Activated B cell treated with CpG ODN at 0.5 μM for 24 hours (primary cell): ENCODE results near the gene APOA5. TPM values are rescaled to one million over a fixed set of nuclear protein-coding genes. Genes with fewer than 3 reads are reported as not detected.

Experiments
- ATAC-seq: fragments of 200-7000 bp; cut with Tn5 transposase; one replicate; pipeline ENCODE4 v1.10.0; 2021; ENCODE audit warnings: low read depth, mild to moderate bottlenecking, moderate library complexity
- CTCF ChIA-PET: fragments of 350-600 bp; sonication (Branson Sonifier 250); formaldehyde crosslinking; loops from one replicate; lab custom pipeline; 2021; ENCODE audit warnings: antibody characterized with exemption; lab: Charles Lee
- POLR2A ChIA-PET: fragments of 350-600 bp; sonication (Branson Sonifier 250); formaldehyde crosslinking; loops from one replicate; lab custom pipeline; 2021; ENCODE audit warnings: antibody characterized with exemption; lab: Charles Lee
- DNase-seq: peaks from one replicate; pipeline ENCODE4 v3.0.0; 2022
- H3K27ac Mint-ChIP-seq: one replicate; pipeline ENCODE4 v1.8.0; 2020; ENCODE audit warnings: mixed read lengths
- H3K27me3 Mint-ChIP-seq: one replicate; pipeline ENCODE4 v1.8.0; 2021; ENCODE audit warnings: mixed read lengths
- H3K36me3 Mint-ChIP-seq: one replicate; pipeline ENCODE4 v1.8.0; 2021; ENCODE audit warnings: low read depth, mixed read lengths
- H3K4me1 Mint-ChIP-seq: one replicate; pipeline ENCODE4 v1.8.0; 2021; ENCODE audit warnings: mixed read lengths
- H3K4me3 Mint-ChIP-seq: one replicate; pipeline ENCODE4 v1.8.0; 2020; ENCODE audit warnings: mild to moderate bottlenecking, mixed read lengths
- H3K9me3 Mint-ChIP-seq: one replicate; pipeline ENCODE4 v1.8.0; 2020; ENCODE audit warnings: mixed read lengths
- CTCF ChIP-seq: fragments of 200-600 bp; IDR thresholded peaks from one replicate; pipeline ENCODE4 v1.8.0; 2022; ENCODE audit warnings: antibody characterized with exemption, mild to moderate bottlenecking
- intact Hi-C: fragments of 100-400 bp; cut with micrococcal nuclease; formaldehyde crosslinking; loops from one replicate; pipeline ENCODE4 v1.15.1; 2024
- total RNA-seq: library from RNA; stranded (reverse); gene quantifications from 2 replicates; pipeline ENCODE4 v1.2.3, GENCODE V29; 2022

APOA5 gene
- total RNA-seq, 1 donor from 2014 or later, result not detected

- H3K36me3 Mint-ChIP-seq, result no peaks in the 10 kb centered on the region
- ChIA-PET POLR2A (no interaction called here), CTCF (no interaction called here)
Observed at GRCh38 chr11:116830184-116830912, 38.7 kb upstream of the APOA5 start.

GRCh38 chr11:116829525-116830183 is 38.0 kb upstream of the APOA5 start, which contains the start of gene APOC3:
APOC3 (plus strand) TSS chr11:116829907; CDS start chr11:116830583, 676 bp downstream.
- intact Hi-C loops, result no loop called here
- H3K36me3 Mint-ChIP-seq, result no peaks in the 10 kb centered on the region
- H3K4me1 Mint-ChIP-seq, result peaks cover under 1% of the 10 kb centered on the region
- no peak for TF ChIP-seq CTCF
- ChIA-PET CTCF (no interaction called here), POLR2A (no interaction called here)
- H3K27ac Mint-ChIP-seq, result no peak within 1 kb of the TSS
- no peak for ATAC-seq
- H3K9me3 Mint-ChIP-seq, result no peaks in the 10 kb centered on the region
- H3K4me3 Mint-ChIP-seq, result no peak within 1 kb of the TSS
- H3K27me3 Mint-ChIP-seq, result peaks cover 6% of the 10 kb centered on the region
- DNase-seq, result no peak

More at GRCh38 chr11:116830184-116830912, 38.7 kb upstream of the APOA5 start:
- intact Hi-C loops, result no loop called here
- Mint-ChIP-seq H3K27me3 (peaks cover 6% of the 10 kb centered on the region), H3K4me3 (no peak overlapping the region), H3K27ac (no peak overlapping the region), H3K9me3 (no peaks in the 10 kb centered on the region), H3K4me1 (peaks cover 4% of the 10 kb centered on the region)
- no peak for ATAC-seq
- DNase-seq, result no peak
- TF ChIP-seq CTCF, result no peak

- Mint-ChIP-seq H3K9me3 (no peaks in the 10 kb centered on the region), H3K36me3 (no peaks in the 10 kb centered on the region), H3K4me3 (no peak overlapping the region), H3K27ac (no peak overlapping the region), H3K27me3 (peaks cover 5% of the 10 kb centered on the region), H3K4me1 (no peaks in the 10 kb centered on the region)
- DNase-seq, result no peak
- TF ChIP-seq CTCF, result no peak
- POLR2A ChIA-PET, result interaction anchor here (0.6 kb wide), 1 partner anchor 953 kb away, joined by 4 read pairs; no protein-coding TSS in a partner anchor
- CTCF ChIA-PET, result no interaction called here
- ATAC-seq, result no peak
- intact Hi-C loops, result no loop called here
Observed at GRCh38 chr11:116828632-116829524, 37.2 kb upstream of the APOA5 start.

- ATAC-seq (no peak), DNase-seq (no peak)
- TF ChIP-seq CTCF, result no peak
- POLR2A ChIA-PET, result no interaction called here
- Mint-ChIP-seq H3K4me1 (no peaks in the 10 kb centered on the region), H3K9me3 (no peaks in the 10 kb centered on the region), H3K27ac (no peak overlapping the region), H3K27me3 (peaks cover 5% of the 10 kb centered on the region), H3K4me3 (no peak overlapping the region), H3K36me3 (no peaks in the 10 kb centered on the region)
- intact Hi-C loops, result no loop called here
- CTCF ChIA-PET, result no interaction called here
Observed at GRCh38 chr11:116827461-116827860, 35.8 kb upstream of the APOA5 start.
